HepG2 (cell line): ENCODE results near the gene TTC31. TPM values are rescaled to one million over a fixed set of nuclear protein-coding genes. Genes with fewer than 3 reads are reported as not detected.

ENCODE experiments used
- ATAD3A ChIP-seq: sonication (generic); formaldehyde crosslinking; IDR thresholded peaks from 2 replicates; pipeline ENCODE4 v1.4.0; 2020; ENCODE audit warnings: missing genetic modification reagents
- BHLHE40 ChIP-seq: IDR thresholded peaks from 2 replicates; pipeline ENCODE4 v1.6.1; 2011; ENCODE audit warnings: low read length, improper control_type of control experiment
- CBFB ChIP-seq: sonication (generic); formaldehyde crosslinking; IDR thresholded peaks from 2 replicates; pipeline ENCODE4 v1.4.0; 2020; ENCODE audit warnings: missing genetic modification reagents
- CREM ChIP-seq, 2 experiments: sonication (generic) in 1 of 2; formaldehyde crosslinking in 1 of 2; IDR thresholded peaks; 2 replicates each; pipeline versions ENCODE4 v1.4.0 to v1.6.1; 2016 to 2020; ENCODE audit warnings: antibody characterized with exemption in 1 of 2, mild to moderate bottlenecking in 1 of 2, missing genetic modification reagents in 1 of 2
- JDP2 ChIP-seq: sonication (generic); formaldehyde crosslinking; IDR thresholded peaks from 2 replicates; pipeline ENCODE4 v1.8.1; 2022; ENCODE audit warnings: missing genetic modification reagents, borderline replicate concordance
- KAT2B ChIP-seq: fragments of 150-350 bp; IDR thresholded peaks from 2 replicates; pipeline ENCODE4 v1.6.1; 2014; ENCODE audit warnings: low read depth, low read length, borderline replicate concordance
- MEIS2 ChIP-seq: sonication (generic); formaldehyde crosslinking; IDR thresholded peaks from 2 replicates; pipeline ENCODE4 v1.9.0; 2021; ENCODE audit warnings: mild to moderate bottlenecking, missing genetic modification reagents
- PHF8 ChIP-seq: sonication (generic); formaldehyde crosslinking; IDR thresholded peaks from 2 replicates; pipeline ENCODE4 v1.5.0; 2020; ENCODE audit warnings: missing genetic modification reagents
- TAF1 ChIP-seq: sonication (generic); formaldehyde crosslinking; IDR thresholded peaks from 2 replicates; pipeline ENCODE4 v1.4.0; 2020; ENCODE audit warnings: missing genetic modification reagents
- U2AF2 ChIP-seq: fragments of 200-400 bp; formaldehyde crosslinking; IDR thresholded peaks from 2 replicates; pipeline ENCODE4 v1.6.1; 2017; ENCODE audit warnings: low read depth, mild to moderate bottlenecking, low read length
- ZC3H13 ChIP-seq: sonication (generic); formaldehyde crosslinking; IDR thresholded peaks from 2 replicates; pipeline ENCODE4 v1.8.1; 2023; ENCODE audit warnings: mild to moderate bottlenecking, missing genetic modification reagents, moderate library complexity
- ZNF343 ChIP-seq: sonication (generic); formaldehyde crosslinking; IDR thresholded peaks from 2 replicates; pipeline ENCODE4 v1.4.0; 2020; ENCODE audit warnings: mild to moderate bottlenecking, missing genetic modification reagents
- ZNF44 ChIP-seq: sonication (generic); formaldehyde crosslinking; IDR thresholded peaks from 2 replicates; pipeline ENCODE4 v1.5.1; 2020; ENCODE audit warnings: mild to moderate bottlenecking, missing genetic modification reagents
- ZNF782 ChIP-seq: sonication (generic); formaldehyde crosslinking; IDR thresholded peaks from 2 replicates; pipeline ENCODE4 v1.4.0; 2020; ENCODE audit warnings: missing genetic modification reagents, mild to moderate bottlenecking, borderline replicate concordance
- ZNF878 ChIP-seq: sonication (generic); formaldehyde crosslinking; IDR thresholded peaks from 2 replicates; pipeline ENCODE4 v1.8.1; 2023; ENCODE audit warnings: mild to moderate bottlenecking, missing genetic modification reagents, moderate library complexity
- ZSCAN12 ChIP-seq: sonication (generic); formaldehyde crosslinking; IDR thresholded peaks from 2 replicates; pipeline ENCODE4 v1.9.0; 2021; ENCODE audit warnings: mild to moderate bottlenecking, missing genetic modification reagents
- ZSCAN29 ChIP-seq: sonication (generic); formaldehyde crosslinking; conservative IDR thresholded peaks from 2 replicates; pipeline ENCODE4 v1.4.0; 2020; ENCODE audit warnings: mild to moderate bottlenecking, missing genetic modification reagents
- polyA plus RNA-seq, 8 experiments: library from polyadenylated mRNA; depleted of rRNA in 3 of 8; stranded (reverse) in 7 of 8; unstranded in 1 of 8; fragments of >200 nt; fragmentation: Illumina TruSeq in 4 of 8; extraction: Trizol in 4 of 8; gene quantifications; 2 replicates each; pipeline versions ENCODE4 v1.2.1 to v1.2.3, GENCODE V29; 2011 to 2016; ENCODE audit warnings: low read depth in 4 of 8, missing spikeins in 1 of 8, mixed read lengths in 1 of 8; ENCODE audit not compliant: insufficient read depth in 1 of 8
- total RNA-seq, 5 experiments: library from RNA; depleted of rRNA; stranded (reverse); fragments of >200 nt; fragmentation: Illumina TruSeq; extraction: Trizol; gene quantifications; 2 replicates each; pipeline ENCODE4 v1.2.3, GENCODE V29; 2016; ENCODE audit warnings: low read depth in 1 of 5
- TF ChIP-seq, protein P1 (sequence below): sonication (generic); formaldehyde crosslinking; IDR thresholded peaks from 2 replicates; pipeline ENCODE4 v1.9.0; 2021; ENCODE audit warnings: missing genetic modification reagents, borderline replicate concordance
- TF ChIP-seq, protein P2 (sequence below): sonication (generic); formaldehyde crosslinking; IDR thresholded peaks from 2 replicates; pipeline ENCODE4 v1.8.0; 2022; ENCODE audit warnings: mild to moderate bottlenecking, missing genetic modification reagents, moderate library complexity
- TF ChIP-seq, protein P3 (sequence below): sonication (generic); formaldehyde crosslinking; IDR thresholded peaks from 2 replicates; pipeline ENCODE4 v1.8.1; 2023; ENCODE audit warnings: missing genetic modification reagents, mild to moderate bottlenecking, borderline replicate concordance
- TF ChIP-seq, protein P4 (sequence below): sonication (generic); formaldehyde crosslinking; IDR thresholded peaks from 2 replicates; pipeline ENCODE4 v1.5.1; 2020; ENCODE audit warnings: mild to moderate bottlenecking, missing genetic modification reagents, moderate library complexity

TTC31 gene
- total and polyA plus RNA-seq, 2 of the 13 experiments (the other 11 are each of a cell fraction or from before 2014, with no cell fraction given), result 28.3 to 39.5 TPM

DNA sequence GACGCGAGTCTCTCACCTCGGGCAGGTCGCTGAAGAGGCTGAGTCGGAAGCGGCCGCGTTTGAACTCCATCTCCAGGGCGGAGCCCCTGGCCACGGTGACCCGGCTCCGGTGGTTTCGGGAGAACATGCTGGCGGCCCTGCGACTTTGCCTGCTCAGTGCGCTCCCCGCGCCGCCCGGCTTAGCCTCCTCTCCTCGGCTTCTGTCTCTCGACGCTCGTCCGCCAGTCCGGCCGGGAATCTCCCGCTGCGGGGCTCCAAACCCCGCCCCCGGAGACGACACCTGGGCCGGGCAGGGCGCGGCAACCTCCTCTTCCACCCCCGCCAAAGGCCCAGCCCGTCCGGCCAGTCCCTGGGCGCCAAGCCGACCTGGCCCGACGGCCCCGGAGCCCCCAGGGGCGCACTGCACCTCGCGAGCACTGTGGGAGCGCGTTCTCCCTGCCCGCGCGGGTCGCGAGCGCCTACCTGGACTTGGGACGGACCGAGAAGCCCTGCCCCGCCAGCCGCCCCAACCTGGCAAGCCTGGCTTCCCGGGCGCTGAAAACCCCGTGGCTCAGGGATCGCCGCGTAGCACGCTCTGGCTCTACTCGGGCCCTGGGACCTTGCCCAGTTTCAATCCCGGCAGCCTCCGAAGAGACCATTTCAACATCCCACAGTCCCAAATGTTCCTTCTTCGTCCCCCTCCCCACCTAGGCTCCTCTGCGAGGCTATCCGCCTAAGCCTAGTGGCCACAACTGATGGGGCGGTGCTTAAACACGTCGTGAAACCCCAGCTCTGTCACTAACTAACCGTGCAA lies 41.0 kb upstream of the TTC31 start, which contains the start of gene RTKN (continued):
- peak; percentile 77; the same call in 1 of the 2 replicates for TF ChIP-seq ZNF44
- TF ChIP-seq, protein P1, sequence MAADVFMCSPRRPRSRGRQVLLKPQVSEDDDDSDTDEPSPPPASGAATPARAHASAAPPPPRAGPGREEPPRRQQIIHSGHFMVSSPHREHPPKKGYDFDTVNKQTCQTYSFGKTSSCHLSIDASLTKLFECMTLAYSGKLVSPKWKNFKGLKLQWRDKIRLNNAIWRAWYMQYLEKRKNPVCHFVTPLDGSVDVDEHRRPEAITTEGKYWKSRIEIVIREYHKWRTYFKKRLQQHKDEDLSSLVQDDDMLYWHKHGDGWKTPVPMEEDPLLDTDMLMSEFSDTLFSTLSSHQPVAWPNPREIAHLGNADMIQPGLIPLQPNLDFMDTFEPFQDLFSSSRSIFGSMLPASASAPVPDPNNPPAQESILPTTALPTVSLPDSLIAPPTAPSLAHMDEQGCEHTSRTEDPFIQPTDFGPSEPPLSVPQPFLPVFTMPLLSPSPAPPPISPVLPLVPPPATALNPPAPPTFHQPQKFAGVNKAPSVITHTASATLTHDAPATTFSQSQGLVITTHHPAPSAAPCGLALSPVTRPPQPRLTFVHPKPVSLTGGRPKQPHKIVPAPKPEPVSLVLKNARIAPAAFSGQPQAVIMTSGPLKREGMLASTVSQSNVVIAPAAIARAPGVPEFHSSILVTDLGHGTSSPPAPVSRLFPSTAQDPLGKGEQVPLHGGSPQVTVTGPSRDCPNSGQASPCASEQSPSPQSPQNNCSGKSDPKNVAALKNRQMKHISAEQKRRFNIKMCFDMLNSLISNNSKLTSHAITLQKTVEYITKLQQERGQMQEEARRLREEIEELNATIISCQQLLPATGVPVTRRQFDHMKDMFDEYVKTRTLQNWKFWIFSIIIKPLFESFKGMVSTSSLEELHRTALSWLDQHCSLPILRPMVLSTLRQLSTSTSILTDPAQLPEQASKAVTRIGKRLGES (CRISPR knock-in tag), result peak; percentile 18; the same call in 1 of the 2 replicates
- 0 out of 2 replicates have a peak, but pooled peaks have one; percentile 46 for TF ChIP-seq ATAD3A (CRISPR knock-in tag)
- TF ChIP-seq MEIS2 (CRISPR knock-in tag), result peak; percentile 10; the same call in 1 of the 2 replicates
- peak; percentile 91 for TF ChIP-seq ZSCAN29
- peak; percentile 82 for TF ChIP-seq PHF8
- TF ChIP-seq, protein P2, sequence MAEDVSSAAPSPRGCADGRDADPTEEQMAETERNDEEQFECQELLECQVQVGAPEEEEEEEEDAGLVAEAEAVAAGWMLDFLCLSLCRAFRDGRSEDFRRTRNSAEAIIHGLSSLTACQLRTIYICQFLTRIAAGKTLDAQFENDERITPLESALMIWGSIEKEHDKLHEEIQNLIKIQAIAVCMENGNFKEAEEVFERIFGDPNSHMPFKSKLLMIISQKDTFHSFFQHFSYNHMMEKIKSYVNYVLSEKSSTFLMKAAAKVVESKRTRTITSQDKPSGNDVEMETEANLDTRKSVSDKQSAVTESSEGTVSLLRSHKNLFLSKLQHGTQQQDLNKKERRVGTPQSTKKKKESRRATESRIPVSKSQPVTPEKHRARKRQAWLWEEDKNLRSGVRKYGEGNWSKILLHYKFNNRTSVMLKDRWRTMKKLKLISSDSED (CRISPR knock-in tag), result peak; percentile 68; the same call in 1 of the 2 replicates
- TF ChIP-seq ZNF878 (CRISPR knock-in tag), result peak; percentile 94; the same call in 1 of the 2 replicates
- 0 out of 2 replicates have a peak, but pooled peaks have one; percentile 82 for TF ChIP-seq ZC3H13 (CRISPR knock-in tag)
- no peak for TF ChIP-seq KAT2B
- 0 out of 2 replicates have a peak, but pooled peaks have one; percentile 20 for TF ChIP-seq U2AF2
- 0 out of 2 replicates have a peak, but pooled peaks have one; percentile 59 for TF ChIP-seq CBFB (CRISPR knock-in tag)
- peak; percentile 68 for TF ChIP-seq CREM (IDR thresholded peaks at IDR 0.05)
- no peak for TF ChIP-seq CREM (CRISPR knock-in tag; IDR thresholded peaks at IDR 0.05)
- TF ChIP-seq ZNF782, result peak; percentile 92; the same call in 1 of the 2 replicates
- TF ChIP-seq, protein P3, sequence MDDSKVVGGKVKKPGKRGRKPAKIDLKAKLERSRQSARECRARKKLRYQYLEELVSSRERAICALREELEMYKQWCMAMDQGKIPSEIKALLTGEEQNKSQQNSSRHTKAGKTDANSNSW (CRISPR knock-in tag), result peak; percentile 32; the same call in 1 of the 2 replicates
- TF ChIP-seq ZNF343, result peak; percentile 30; the same call in 1 of the 2 replicates
- no peak for TF ChIP-seq JDP2 (CRISPR knock-in tag)
- peak; percentile 88 for TF ChIP-seq TAF1 (CRISPR knock-in tag)
- no peak for TF ChIP-seq BHLHE40
- TF ChIP-seq ZSCAN12 (CRISPR knock-in tag), result peak; percentile 93; the same call in 1 of the 2 replicates
- TF ChIP-seq, protein P4, sequence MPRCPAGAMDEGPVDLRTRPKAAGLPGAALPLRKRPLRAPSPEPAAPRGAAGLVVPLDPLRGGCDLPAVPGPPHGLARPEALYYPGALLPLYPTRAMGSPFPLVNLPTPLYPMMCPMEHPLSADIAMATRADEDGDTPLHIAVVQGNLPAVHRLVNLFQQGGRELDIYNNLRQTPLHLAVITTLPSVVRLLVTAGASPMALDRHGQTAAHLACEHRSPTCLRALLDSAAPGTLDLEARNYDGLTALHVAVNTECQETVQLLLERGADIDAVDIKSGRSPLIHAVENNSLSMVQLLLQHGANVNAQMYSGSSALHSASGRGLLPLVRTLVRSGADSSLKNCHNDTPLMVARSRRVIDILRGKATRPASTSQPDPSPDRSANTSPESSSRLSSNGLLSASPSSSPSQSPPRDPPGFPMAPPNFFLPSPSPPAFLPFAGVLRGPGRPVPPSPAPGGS (CRISPR knock-in tag), result peak; percentile 93; the same call in 1 of the 2 replicates
